PFSK-1 (cell line): ENCODE measurements around the gene ACAT2.

Experiments
- POLR2AphosphoS5 ChIP-seq: IDR thresholded peaks from 2 replicates; pipeline ENCODE4 v1.6.1; 2012; ENCODE audit warnings: low read depth, mild to moderate bottlenecking, control low read depth, low read length, moderate library complexity
- TF ChIP-seq, protein P1 (sequence below), 2 experiments: IDR thresholded peaks; 2 replicates each; pipeline versions ENCODE4 v1.6.1 to v1.8.0; 2011 to 2012; ENCODE audit warnings: low read depth in 2 of 2, low read length in 2 of 2, control low read depth in 1 of 2, inconsistent platforms in 1 of 2, mild to moderate bottlenecking in 1 of 2, moderate library complexity in 1 of 2; ENCODE audit not compliant: insufficient read depth in 1 of 2

DNA sequence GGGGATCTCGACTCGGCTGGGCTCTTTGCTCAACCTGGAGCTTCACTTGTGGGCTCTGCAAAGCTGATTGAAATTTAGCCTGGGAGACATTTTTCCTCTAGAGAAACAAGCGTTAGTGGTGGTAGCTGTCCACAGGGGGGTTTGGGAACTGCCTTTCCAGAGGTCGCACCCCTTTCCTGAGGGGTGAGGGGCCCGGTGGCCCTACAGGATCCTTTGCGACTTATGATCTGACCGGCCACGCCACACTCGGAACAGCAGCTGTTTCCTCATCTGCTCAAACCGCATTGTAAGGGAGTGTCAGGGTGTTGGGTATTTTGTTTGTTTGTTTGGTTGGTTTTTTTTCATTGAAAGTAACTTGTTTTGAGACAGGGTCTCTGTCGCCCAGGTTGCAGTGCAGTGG, 59.3 kb downstream of the ACAT2 start:
- no peak for TF ChIP-seq POLR2AphosphoS5
- TF ChIP-seq, protein P1, sequence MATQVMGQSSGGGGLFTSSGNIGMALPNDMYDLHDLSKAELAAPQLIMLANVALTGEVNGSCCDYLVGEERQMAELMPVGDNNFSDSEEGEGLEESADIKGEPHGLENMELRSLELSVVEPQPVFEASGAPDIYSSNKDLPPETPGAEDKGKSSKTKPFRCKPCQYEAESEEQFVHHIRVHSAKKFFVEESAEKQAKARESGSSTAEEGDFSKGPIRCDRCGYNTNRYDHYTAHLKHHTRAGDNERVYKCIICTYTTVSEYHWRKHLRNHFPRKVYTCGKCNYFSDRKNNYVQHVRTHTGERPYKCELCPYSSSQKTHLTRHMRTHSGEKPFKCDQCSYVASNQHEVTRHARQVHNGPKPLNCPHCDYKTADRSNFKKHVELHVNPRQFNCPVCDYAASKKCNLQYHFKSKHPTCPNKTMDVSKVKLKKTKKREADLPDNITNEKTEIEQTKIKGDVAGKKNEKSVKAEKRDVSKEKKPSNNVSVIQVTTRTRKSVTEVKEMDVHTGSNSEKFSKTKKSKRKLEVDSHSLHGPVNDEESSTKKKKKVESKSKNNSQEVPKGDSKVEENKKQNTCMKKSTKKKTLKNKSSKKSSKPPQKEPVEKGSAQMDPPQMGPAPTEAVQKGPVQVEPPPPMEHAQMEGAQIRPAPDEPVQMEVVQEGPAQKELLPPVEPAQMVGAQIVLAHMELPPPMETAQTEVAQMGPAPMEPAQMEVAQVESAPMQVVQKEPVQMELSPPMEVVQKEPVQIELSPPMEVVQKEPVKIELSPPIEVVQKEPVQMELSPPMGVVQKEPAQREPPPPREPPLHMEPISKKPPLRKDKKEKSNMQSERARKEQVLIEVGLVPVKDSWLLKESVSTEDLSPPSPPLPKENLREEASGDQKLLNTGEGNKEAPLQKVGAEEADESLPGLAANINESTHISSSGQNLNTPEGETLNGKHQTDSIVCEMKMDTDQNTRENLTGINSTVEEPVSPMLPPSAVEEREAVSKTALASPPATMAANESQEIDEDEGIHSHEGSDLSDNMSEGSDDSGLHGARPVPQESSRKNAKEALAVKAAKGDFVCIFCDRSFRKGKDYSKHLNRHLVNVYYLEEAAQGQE (IDR thresholded peaks at IDR 0.05; ENCODE audit: insufficient read depth in 1 of 2, low read depth in 2 of 2, low read length in 2 of 2): no peak
